ENCODE results near the gene DGCR6.

DNA sequence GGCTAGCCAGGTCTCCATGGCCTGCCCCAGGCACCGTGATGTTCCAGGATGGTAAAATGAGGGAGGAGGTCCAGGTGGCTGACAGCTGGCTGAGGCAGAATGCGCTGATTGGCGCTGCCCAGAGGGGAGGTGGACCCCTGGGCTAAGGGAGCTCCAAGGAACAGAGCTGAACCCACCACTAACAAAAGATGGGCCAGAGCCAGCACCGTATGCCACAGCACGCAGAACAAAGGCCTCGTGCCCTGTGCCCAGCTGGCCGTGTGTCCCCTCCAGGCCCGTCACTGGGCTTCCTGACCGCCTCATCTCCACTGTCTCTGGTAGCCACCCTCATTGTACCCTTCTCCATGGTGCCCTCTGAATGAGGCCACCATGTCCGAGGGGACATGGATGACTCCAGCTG lies 49.6 kb downstream of the DGCR6 start:
- TF ChIP-seq POLR2AphosphoS5 (IDR thresholded peaks at IDR 0.05; ENCODE audit: borderline replicate concordance, low read depth, low read length) (no peak), EZH2 (IDR thresholded peaks at IDR 0.05) (no peak)

Data from SK-N-MC (cell line).